NCI-H1105 (cell line): ENCODE measurements around the gene FMR1.
A peak's percentile ranks its signal among the peaks of the same experiment; 100 is the strongest.

ENCODE experiments used
- DNase-seq: peaks from one replicate; lab custom pipeline; 2025; lab: John Stamatoyannopoulos, UW

Gene FMR1

DNA sequence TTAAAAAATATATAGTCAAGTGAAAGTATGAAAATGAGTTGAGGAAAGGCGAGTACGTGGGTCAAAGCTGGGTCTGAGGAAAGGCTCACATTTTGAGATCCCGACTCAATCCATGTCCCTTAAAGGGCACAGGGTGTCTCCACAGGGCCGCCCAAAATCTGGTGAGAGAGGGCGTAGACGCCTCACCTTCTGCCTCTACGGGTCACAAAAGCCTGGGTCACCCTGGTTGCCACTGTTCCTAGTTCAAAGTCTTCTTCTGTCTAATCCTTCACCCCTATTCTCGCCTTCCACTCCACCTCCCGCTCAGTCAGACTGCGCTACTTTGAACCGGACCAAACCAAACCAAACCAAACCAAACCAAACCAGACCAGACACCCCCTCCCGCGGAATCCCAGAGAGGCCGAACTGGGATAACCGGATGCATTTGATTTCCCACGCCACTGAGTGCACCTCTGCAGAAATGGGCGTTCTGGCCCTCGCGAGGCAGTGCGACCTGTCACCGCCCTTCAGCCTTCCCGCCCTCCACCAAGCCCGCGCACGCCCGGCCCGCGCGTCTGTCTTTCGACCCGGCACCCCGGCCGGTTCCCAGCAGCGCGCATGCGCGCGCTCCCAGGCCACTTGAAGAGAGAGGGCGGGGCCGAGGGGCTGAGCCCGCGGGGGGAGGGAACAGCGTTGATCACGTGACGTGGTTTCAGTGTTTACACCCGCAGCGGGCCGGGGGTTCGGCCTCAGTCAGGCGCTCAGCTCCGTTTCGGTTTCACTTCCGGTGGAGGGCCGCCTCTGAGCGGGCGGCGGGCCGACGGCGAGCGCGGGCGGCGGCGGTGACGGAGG lies at the start of gene FMR1:
TSS of gene FMR1 (plus strand) at position 728 of the 831 bp plus-strand sequence. CDS start 261 bp downstream, outside the sequence.
- DNase-seq = peak; percentile 96

DNA sequence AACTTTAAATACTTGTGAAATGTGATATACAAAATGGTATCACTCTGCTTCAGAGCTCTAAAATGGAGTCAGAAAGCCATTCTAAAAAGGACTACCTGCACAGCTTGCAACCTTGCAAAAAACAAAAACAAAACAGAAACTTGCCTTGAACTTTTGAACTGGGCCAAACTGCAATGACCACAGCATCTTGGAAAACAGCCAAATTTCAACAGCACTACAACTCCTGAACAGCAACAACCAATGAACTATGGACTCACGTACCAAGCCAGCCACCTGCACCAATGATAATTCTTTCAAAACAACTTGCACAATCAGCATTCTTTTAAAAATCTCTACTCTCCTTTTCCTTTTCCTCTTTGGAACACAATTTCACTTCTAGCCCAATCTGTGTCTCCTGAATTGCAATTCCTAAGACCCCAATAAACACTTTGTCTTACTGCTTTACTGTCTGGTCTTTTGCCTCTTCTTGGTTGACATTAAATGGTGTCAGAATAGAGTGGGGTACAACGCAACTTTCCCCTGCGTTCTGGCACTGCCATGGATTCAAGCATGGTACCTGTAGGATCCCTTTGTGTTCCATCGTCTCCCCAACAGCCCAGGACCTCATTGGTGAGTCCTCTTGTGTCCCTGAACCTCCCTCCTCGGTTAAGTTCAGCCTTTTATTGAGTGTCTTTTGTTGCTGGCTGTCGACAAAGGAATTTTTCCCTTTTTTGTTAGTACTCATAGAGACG lies 35.7 kb upstream of the FMR1 start:
- DNase-seq = no peak

DNA sequence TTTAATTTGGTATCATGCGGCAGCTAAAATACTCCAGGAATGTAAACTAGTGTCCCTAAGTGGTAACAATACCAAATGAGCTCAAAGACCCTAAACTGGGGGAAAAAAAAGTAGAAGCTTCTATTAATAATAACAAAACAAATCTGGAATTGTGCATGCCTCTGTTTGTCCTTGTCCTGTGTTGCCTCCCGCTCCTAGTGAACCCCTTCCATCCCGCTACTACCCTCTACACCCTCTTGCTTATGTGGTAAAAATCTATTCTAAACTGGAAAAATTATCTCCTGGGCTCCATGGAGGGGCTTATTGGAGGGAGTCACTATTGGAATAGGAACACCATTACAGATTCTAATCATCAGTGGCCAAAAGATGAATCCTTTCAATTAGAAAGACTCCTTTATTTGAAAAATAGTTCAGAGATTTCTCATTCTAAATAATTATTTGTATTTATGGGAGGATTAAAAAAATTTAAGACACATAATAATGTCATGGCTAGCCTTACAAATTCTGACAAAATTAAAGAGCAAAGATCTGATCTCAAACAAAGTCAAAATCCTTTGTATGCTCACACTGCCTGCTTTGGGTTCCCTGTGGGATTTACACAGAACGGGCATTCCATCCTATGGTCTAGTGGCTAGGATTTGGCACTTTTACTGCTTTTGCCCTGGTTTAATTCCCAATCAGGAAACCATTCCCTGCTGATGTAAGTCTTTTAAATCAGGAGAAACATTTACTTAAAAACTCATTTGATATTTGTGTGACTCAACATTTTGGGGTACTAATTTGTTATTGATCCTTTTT lies 34.7 kb upstream of the FMR1 start:
- no peak for DNase-seq

DNA sequence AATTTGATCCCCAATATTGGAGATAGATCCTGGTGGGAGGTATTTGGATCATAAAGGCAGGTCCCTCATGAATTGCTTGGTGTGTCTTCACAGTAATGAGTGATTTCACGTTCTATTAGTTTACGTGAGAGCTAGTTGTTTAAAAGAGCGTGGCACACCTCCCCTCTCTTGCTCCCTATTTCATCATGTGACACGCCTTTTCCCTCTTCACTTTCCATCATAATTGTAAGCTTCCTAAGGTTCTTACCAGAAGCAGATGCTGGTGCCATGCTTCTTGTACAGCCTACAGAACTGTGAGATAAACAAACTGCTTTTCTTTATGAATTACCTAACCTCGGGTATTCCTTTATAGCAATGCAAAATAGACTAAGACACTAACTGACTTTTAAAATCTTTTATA lies 34.0 kb upstream of the FMR1 start:
- DNase-seq = no peak

DNA sequence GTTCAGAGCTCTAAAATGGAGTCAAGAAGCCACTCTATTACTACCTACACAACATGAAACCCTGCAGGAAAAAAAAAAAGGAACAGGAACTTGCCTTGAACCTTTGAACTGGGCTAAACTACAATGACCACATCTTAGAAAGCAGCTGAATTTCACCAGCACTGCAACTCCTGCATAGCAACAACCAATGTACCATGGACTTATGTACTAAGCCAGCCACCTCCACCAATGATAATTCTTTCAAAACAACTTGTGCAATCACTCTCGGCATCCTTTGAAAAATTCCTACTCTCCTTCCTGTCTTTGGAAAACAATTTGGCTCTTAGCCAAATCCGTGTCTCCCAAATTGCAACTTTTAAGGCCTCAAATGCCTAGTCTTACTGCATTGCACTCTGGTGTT lies 26.8 kb upstream of the FMR1 start:
- DNase-seq = no peak

DNA sequence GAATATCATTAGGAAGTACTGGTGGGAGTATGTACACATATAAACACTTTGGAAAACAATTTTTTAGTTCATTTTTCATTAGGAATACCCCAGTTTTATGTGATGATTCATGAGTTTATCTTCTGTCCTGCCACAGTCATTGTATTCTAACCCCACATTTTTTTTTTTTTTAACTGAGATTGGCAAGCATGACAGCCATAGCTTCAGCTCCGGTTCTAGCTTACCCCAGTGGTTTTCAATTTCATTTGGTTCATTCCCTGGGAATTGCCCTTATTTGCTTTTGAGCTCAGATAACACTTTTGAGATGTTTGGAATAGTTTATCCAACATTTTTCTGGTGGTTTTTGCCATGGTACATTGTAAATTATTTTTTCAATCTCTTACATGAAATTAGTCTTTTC lies 21.0 kb upstream of the FMR1 start:
- DNase-seq = no peak

DNA sequence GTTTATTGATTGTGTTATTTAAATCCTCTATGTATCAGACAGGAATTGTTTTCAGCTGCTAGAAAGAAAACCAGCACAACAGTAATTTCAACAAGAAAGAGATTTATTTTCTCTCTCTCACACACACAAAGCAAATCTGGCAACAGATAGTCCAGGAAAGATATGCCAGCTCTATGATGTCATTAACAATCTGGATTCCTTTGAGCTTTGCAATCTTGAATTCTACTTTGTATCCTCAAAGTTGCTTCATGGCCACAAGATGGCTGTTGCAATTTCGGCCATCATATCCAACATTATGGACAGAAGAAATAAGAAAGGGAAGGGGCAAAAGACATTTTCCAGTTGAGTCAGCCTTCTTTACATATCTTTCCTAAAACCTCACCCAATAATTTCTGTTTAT lies 19.8 kb upstream of the FMR1 start:
- no peak for DNase-seq

DNA sequence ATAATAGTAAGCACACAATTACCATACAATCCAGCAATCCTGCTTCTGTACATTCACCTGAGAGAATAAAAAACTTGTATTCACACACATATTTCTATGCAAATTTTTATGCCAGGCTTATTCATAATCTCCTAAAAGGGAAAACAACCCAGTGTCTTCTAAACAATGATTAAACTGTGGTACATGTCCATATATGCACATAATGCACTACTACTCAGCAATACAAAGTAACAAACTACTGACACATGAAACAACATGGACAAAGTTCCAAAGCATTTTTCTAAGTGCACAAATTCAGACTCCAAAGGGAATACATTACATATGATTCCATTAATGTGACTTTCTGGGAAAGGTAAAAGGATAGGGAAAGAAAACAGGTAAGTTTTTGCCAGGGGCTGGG lies 18.0 kb upstream of the FMR1 start:
- no peak for DNase-seq

DNA sequence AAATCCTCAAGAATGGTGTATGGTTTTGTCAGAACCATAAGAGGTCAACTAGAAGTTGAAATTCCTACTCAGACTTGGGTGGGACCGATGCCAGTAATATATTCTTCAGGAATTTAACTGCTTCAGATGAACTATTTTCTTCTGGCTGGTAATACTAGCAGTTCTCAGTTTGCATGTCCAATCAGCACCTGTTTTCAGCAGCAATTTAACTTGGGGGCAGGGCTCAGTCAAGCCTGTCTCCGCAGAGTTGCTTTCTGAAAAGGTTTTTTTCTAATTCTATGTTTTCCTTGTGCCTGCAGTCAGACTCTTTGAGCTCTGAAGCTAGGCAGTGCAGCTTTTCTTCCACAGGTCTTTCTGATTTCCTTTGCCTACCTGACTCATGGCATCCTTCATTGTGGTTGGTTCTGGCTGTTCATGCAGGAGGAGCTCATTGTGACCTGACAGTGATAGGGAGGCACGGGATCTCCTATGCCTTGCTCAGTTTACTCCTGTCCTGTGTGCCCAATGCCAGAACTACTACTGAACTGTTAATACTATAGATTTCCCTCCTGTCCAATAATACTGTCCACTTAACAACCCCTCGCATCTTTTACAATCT lies 17.3 kb upstream of the FMR1 start:
- DNase-seq = no peak

DNA sequence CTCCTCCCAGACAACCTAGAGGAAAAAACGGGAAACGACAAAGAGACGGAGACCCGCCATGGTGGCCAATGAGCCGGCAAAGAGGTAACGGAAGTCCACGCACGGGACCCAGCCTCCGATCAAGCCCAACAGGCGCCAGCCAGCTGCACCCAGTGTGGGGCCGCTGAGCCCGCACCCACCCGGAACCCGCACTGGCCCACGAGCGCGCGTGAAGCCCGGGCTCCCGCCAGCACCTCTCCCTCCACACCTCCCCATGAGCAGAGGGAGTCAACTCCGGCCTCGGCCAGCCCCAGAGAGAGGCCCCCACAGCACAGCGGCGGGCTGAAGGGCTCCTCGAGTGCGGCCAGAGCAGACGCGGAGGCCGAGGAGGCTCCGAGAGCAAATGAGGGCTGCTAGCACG lies 14.6 kb upstream of the FMR1 start:
- DNase-seq = no peak

DNA sequence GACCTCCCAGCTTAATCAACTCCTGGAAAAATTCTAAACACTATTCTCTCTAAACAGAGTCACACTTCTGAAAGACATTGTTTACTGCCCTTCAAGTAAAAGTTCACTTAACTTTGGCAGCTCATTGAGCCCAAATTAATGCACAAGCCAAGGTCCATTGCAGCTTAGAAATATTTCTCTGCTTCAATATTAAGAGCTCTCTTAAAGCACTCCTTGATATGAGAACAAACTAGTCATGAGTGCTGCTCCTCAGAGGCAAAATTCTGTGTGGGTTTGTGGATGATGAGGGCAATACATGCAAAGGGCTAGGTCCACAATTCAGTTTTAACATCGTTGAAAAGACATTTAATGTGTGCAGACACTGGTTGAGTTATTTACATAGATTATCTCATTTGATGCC lies 12.8 kb upstream of the FMR1 start:
- no peak for DNase-seq

DNA sequence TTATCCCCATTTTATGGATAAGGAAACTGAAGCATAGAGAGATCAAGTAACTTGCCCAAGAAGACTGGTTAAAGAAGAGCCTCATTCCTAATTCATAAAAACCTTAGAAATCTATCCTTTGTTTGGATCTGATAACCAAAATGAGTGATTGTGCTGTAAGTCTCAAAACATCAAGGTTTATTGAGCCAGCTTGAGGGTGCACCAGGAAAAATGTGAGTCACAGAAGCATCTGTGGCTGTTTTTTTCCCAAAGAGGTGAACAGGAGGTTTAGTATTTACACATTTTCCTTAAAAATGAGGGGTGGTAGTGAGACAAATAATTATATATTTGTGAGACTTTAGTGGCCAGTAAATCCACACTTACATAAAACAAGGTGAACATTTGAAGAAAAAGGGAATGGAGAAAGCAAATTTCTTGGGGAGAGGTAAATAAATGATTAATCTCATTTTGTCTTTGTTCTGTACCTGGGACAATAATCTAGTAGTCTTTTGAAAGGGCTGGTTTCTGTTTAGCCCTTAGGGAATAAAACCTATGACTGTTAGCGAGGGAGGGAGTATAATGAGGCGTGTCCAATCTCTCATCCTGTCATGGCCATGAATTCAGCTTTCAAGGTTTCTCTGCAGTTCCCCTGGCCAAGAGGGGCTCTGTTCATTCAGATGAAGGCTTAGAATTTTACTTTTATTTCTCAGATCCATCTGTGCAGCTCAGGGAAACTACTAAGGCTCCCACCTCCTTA lies 12.2 kb upstream of the FMR1 start:
- DNase-seq = no peak

DNA sequence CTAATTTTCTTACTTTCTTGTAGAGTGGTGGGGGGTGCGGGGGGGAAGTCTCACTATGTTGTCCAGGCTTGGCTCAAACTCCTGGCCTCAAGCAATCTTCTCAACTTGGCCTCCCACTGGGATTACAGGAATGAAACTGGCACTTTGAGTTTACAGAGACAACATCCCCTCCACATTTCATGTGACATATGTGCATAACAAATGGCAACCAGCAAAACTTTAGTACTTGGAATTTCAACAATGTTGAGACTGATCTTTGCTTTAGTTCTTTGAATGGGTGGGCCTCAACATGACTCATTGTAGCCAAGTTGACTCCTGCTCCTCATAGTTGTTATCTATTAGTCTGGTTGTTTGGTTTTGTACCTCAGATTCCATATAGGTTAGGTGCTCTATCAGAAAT lies 11.4 kb upstream of the FMR1 start:
- DNase-seq = no peak

DNA sequence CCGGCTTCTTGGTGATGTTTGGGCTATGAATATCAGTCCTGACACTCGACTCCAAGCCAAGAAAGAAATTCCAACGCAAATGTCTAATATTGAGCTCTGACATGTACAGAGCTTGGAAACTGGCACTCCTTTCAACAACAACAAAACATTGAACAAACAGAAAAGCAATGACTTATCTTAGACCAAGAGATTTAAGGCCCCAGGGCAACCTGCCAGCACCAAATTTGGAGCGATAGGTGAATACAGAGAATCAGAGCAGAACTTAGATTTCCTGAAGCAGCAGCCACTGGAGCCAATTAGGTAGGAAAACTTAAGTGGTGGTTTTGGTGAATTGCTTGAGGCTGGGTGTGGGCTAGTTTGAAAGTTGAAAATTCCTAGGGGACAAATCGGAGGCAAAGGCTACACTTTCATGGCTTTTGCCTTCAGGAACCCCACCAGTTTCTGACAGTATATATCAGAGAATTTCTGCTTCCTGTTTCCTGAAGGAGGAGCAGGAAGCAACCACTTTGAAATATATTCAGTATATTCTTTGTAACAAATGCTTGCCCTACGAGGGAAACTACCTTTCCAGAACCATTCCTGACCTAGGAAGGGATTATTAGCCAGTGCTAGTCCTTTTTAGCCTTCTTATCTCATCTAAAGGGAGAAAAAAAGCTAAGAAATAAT lies 10.1 kb upstream of the FMR1 start:
- DNase-seq = no peak

DNA sequence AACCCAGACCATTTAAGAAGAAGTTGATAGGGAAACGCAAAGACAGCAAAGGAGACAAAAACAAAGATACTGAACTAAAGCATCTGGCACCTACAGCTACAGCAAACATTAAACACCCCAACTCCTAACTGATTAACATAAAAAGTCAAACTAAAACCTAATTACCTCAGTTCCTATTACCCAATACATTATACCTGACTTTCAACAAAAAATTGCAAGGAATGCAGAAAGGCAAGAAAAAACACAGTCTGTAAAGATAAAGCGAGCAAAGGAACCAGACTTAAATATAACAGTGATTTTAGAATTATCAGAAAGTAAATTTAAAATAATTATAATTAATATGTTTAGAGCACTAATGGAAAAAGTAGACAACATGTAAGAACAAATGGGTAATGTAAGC lies 9.4 kb upstream of the FMR1 start:
- DNase-seq = no peak

DNA sequence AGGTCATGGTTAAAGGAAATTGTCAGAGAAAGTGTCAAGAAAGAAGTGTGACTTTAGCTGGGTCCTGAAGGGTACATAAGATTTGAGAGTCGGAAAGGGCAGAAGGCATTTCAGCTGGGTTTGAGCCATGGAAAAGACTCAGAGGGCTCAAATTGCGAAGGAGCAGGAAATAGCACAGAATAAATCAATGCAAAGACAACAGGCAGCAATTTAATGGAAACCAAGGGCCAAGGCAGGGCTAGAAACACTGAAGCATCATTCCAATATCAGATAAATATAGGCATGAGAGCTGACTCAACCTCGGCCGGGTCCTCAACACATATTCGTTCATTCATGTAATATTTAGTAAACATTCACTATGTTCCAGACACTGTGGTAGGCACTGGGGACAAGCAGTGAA lies 3.6 kb upstream of the FMR1 start:
- no peak for DNase-seq

DNA sequence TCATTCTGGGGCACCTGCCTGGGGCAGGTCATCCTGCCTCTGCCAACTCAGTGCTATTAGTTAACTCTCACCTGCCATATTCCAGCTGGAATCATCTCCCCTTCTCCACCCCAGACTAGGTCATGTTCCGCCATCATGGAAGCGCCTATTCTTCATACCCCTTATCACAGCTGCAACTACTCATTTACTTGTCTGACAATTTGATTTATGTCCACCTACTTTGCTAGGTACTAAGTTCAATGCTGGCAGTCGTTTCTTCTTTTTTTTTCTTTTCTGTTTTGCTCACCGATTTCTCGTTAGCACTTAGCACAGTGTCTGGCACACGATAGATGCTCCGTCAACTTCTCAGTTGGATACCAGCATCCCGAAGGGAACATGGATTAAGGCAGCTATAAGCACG lies 1.1 kb upstream of the FMR1 start:
- DNase-seq = peak; percentile 3

DNA sequence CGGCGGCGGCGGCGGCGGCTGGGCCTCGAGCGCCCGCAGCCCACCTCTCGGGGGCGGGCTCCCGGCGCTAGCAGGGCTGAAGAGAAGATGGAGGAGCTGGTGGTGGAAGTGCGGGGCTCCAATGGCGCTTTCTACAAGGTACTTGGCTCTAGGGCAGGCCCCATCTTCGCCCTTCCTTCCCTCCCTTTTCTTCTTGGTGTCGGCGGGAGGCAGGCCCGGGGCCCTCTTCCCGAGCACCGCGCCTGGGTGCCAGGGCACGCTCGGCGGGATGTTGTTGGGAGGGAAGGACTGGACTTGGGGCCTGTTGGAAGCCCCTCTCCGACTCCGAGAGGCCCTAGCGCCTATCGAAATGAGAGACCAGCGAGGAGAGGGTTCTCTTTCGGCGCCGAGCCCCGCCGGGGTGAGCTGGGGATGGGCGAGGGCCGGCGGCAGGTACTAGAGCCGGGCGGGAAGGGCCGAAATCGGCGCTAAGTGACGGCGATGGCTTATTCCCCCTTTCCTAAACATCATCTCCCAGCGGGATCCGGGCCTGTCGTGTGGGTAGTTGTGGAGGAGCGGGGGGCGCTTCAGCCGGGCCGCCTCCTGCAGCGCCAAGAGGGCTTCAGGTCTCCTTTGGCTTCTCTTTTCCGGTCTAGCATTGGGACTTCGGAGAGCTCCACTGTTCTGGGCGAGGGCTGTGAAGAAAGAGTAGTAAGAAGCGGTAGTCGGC lies 528 bp downstream of the FMR1 start:
- peak; percentile 48 for DNase-seq

DNA sequence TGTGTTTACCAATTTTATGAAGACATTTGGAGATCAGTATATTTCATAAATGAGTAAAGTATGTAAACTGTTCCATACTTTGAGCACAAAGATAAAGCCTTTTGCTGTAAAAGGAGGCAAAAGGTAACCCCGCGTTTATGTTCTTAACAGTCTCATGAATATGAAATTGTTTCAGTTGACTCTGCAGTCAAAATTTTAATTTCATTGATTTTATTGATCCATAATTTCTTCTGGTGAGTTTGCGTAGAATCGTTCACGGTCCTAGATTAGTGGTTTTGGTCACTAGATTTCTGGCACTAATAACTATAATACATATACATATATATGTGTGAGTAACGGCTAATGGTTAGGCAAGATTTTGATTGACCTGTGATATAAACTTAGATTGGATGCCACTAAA lies 1.9 kb downstream of the FMR1 start:
- no peak for DNase-seq

DNA sequence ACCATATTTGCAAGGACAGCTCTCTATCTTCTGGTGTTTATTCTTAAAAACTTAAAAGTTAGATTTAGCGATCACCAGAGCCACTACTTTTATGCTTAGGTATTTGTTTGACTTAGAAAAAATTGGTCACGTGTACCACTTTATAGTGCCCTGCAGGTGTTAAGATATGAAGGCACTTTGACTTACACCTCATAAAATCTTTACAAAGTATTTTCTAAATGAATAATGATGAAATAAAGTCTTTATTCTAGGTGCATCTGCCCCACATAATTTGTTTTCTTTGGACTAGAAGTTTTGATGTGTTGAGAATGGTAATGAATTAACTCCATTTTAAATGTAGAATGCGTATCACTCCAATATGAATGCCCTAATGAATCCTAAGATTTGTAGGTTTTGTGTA lies 2.9 kb downstream of the FMR1 start:
- no peak for DNase-seq
